Measurements from ENCODE around the gene NHLRC1. TPM values are rescaled to one million over a fixed set of nuclear protein-coding genes. Genes with fewer than 3 reads are reported as not detected.

The NHLRC1 gene
- total RNA-seq, 1 donor from 2014 or later = 5.5 TPM

DNA sequence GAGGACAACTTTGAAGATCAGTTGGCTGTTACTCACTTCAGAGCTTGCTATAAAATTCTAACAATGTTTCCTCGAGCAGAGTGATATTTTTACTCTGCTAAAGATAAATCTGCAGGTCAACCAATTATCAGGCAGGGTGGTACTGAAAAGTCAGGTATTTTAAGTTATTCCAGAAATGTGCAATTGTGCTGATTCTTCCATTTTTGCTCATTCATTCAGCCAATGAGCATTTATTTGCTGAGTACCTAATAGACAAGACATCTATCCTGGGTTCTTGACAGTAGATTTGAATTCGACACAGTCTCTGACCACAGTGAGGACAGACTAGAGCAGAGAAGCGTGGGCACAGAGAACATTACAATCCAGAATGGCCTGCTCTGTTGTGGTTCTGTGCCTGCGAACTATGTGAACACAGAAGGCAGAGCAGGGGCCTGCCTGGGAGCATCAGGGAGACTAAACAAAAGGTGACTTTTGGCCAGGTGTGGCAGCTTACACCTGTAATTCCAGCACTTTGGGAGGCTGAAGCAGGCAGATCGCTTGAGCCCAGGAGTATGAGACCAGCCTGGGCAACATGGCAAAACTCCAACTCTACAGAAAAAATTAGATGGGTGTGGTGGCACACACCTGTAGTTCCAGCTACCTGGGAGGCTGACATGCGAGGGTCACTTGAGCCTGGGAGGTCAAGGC is 17.6 kb upstream of the NHLRC1 start:
- DNase-seq (ENCODE audit: low spot score) = no peak

DNA sequence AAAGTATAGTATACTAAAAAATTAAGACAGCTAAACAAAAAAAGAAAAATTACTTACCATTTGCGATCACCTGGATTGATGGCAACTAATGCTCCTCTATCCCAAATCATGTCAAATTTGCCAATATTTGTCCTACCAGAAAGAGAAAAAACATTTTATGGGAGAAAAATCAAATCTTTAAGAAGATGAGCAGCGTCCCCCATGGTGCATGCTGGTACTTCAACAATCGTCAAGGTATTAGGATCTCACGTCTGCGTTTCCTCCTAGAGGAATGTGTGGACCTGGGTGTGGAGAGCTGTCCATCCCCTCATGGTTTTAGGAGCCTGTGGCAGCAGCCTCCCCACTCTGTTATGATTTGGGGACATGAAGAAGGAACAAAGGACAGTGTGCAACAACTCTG is 16.4 kb upstream of the NHLRC1 start:
- DNase-seq (ENCODE audit: low spot score) = no peak

DNA sequence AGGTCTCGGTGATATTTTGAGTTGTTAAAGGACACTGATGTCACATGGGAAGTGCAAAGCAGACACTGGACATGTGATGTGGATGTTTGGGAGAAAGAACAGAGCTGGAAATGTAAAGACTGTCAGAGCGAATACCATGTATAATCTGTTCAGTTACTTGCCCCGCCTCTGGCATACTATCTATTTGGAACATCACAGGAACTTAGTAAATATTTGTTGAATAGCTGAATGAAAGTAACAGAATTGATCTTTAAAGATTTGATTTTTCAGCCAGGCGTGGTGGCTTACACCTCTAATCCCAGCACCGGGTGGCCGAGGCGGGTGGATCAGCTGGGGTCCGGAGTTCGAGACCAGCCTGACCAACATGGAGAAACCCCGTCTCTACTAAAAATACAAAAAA is 13.8 kb upstream of the NHLRC1 start:
- DNase-seq (ENCODE audit: low spot score) = no peak

GRCh38 chr6:18135171-18135570 is 12.7 kb upstream of the NHLRC1 start:
- DNase-seq (ENCODE audit: low spot score) = peak; percentile 29

DNA sequence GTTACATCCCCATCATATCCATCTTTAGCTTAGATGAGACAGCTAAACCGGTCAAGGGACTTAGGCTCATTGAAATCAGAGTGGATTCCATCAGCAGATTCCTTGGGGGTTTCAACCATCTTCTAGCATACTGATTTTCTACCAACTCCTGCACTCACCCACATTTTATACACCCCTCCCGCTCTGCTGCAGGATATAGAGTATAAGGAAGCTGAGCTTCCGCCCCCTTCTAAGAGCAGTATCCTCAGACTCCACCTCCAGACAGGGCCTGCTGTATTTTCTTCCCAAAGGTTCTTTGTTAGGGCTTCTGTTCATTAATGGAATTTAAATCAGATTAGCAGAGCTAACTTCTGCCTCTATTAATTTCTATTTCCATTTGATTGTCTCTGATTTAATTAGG is 9.9 kb upstream of the NHLRC1 start:
- no peak for DNase-seq (ENCODE audit: low spot score)

DNA sequence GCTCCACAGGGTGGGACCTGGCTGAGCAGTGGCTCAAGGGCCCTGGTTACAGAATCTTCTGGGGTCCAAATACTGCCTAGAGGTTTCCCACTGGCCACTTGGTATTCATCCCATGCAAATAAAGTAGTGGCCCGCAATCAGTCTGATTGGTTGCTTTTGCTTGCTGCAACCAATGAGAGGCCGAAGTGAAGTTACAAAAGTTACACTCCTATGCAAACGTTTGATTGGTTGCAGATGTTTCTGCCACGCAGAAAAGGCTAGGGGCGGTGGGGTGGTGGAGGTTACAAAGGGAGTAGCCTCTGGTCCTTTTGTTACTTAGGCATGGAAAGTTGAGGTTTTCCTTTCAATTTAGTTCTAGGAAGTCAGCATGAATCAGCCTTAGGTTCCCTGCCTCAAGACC is 3.6 kb upstream of the NHLRC1 start:
- DNase-seq (ENCODE audit: low spot score) = no peak

DNA sequence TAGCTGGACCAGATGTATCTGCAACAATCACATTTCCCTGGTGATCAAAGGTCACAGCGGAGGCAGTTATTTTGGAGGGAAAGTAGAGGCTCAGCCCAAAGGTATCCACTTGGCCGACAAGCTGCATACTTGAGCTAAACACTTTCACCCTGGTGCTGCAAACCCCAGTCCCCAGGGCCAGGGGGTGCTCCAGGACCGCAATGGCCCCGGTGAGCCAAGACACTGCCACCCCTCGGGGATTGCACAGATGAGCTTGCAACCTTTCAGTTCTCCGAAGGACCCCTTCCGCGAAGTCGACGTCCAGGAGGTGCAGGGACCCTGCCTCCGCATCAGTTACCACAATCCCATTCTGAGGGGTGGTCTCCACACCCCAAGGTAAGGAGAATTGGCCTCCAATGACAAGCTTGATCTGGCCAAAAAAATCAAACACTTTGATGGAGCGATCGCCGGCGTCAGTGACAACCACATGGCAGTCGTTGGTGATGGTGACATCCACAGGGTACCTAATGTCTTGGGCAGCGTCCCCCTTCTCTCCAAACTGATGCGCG is 823 bp downstream of the NHLRC1 start:
- DNase-seq (ENCODE audit: low spot score) = no peak

GRCh38 chr6:18119236-18119635 is 3.2 kb downstream of the NHLRC1 start:
- no peak for DNase-seq (ENCODE audit: low spot score)

DNA sequence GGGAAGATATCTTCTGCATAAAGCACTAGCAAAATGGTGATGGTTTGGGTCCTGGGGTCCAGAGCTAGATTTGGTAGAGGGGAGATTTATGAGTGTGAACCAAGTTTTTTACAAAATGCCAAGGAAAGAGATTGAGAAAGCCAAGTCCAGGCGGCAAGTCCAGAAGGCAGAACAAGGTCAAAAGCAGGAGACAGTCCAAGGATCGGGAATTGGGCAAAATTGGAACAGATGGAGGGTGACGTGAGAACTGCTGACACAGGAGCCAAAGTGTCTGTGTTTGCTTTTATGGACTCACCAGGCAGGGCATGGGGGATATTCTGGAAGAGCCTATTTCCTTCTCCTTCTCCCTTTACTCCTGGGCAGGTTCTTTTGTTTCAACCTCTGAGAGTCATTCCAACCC is 4.1 kb downstream of the NHLRC1 start:
- no peak for DNase-seq (ENCODE audit: low spot score)

GRCh38 chr6:18117136-18117535 is 5.3 kb downstream of the NHLRC1 start:
- no peak for DNase-seq (ENCODE audit: low spot score)

GRCh38 chr6:18115356-18115755 is 7.1 kb downstream of the NHLRC1 start:
- no peak for DNase-seq (ENCODE audit: low spot score)

DNA sequence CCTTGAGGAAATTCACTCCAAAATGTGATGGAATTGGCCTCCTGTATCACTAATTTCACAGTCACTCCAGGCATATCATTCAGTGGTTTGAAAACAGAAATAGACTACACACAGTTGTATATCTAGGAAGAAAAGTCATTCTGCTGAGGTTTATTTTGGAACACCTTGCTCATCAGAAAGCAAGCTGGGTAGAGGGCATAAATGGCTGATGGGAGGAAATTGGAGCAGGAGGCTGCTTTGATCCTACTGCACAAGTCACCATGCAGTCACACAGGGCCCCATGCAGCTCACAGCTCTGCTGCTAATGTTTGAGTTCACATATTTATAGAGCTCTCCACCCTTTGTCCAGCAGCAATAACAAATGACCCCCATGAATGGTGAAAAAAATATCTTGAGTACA is 12.3 kb downstream of the NHLRC1 start:
- no peak for DNase-seq (ENCODE audit: low spot score)

DNA sequence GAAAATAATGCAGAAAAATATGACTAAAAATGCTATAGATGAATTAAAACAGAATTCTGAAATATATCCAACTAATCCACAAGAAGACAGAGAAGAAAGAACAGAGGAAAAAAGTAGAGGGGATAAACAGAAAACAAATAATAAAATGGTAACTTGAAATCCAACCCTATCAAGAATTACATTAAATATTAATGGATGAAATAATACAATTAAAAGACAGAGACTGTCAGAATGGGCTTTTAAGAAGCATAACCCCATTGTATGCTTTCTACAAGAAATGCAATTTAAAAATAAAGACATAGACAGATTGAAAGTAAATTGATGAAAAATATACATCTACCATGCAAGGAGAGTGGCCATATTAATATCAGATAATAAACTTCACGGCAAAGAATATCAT is 15.4 kb downstream of the NHLRC1 start:
- no peak for DNase-seq (ENCODE audit: low spot score)

- no peak for DNase-seq (ENCODE audit: low spot score)
Measured at GRCh38 chr6:18102783-18103509, 19.5 kb downstream of the NHLRC1 start.

DNA sequence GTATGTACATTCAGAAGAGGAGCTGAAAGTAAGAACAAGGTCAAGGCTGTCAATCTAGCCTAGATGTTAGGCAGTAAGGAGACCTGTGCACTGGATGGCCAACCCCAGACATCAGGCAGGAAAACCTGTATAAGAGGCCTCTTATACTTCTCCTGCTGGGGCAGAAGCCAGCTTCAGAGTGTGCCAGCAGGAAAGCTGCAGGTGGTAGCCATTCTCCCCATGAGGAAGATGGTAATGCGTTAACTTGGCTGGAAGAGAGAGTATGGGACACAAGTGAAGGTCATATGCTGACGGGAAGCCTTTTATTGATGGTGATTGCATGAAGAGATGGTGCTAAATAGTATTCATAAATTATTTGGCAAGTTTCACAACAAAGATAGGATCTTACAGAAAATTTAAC is 20.6 kb downstream of the NHLRC1 start:
- no peak for DNase-seq (ENCODE audit: low spot score)

- DNase-seq (ENCODE audit: low spot score) = no peak
Measured at GRCh38 chr6:18101271-18101670, 21.2 kb downstream of the NHLRC1 start.

GRCh38 chr6:18100296-18100695 is 22.2 kb downstream of the NHLRC1 start:
- DNase-seq (ENCODE audit: low spot score) = no peak

GRCh38 chr6:18099511-18099910 is 23.0 kb downstream of the NHLRC1 start:
- no peak for DNase-seq (ENCODE audit: low spot score)

DNA sequence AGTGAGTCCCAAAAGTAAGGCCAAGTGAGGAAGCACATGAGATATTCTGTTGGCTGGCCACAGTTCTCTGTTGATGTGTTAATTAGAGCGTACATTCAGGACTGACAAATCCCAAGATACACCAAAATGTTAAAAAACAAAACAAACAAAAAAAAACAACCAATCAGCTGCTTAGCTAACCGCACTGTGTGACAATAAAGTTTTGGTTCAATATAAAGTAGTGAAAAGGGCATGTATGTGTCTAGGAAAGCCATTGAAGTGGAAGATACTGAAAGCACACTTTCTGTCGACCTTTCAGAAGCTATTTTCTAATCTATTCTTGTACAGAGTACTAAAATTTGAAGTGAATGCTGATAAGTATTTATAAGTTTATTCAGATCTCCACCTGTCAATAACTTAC is 26.1 kb downstream of the NHLRC1 start:
- no peak for DNase-seq (ENCODE audit: low spot score)

GRCh38 chr6:18091382-18091781 is 31.1 kb downstream of the NHLRC1 start:
- no peak for DNase-seq (ENCODE audit: low spot score)

DNA sequence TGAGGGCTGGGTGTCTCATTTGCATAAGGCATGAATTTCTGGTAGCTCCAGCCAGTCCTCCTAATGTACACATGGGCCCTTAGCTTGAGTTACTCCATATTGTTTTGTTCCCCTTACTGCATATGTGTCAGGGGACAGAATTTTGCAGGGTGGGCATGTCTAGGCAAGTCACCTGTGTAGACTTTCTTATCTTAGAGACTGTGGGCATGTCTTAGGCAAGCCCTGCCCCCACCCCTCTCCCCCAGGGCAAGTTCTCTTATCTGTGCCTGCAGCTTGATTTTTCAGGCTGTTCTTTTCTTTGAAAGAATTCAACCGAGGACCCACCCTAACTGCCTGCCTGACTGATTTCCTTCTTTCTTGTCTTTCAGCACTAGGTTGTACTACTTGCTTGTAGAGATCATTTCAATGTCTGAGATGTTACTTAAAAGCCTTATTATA is 32.1 kb downstream of the NHLRC1 start:
- DNase-seq (ENCODE audit: low spot score) = no peak

- DNase-seq (ENCODE audit: low spot score) = no peak
Measured at GRCh38 chr6:18088419-18089296, 33.8 kb downstream of the NHLRC1 start.
